HEK293 (cell line): ENCODE measurements around the gene STAM2.

Experiments used
- CTCF ChIP-seq: fragments of 450-650 bp; formaldehyde crosslinking; IDR thresholded peaks from 2 replicates; pipeline ENCODE4 v1.5.1; 2016; ENCODE audit warnings: missing biosample characterization, missing genetic modification characterization
- ZNF138 ChIP-seq: fragments of 450-650 bp; formaldehyde crosslinking; IDR thresholded peaks from 2 replicates; pipeline ENCODE4 v1.5.1; 2016; ENCODE audit warnings: missing biosample characterization, missing genetic modification characterization, borderline replicate concordance

GRCh38 chr2:152132306-152132705 is 43.3 kb downstream of the STAM2 start:
- no peak for TF ChIP-seq CTCF (tag by site-specific recombination)
- TF ChIP-seq ZNF138 (tag by site-specific recombination) = no peak
